ENCODE measurements around the gene ASPN. TPM values are rescaled to one million over a fixed set of nuclear protein-coding genes. Genes with fewer than 3 reads are reported as not detected.

The ASPN gene
- 4.0 TPM for total RNA-seq
- long read RNA-seq, partial matches to known transcripts: 0 of 4 reads
- long read RNA-seq, other reads (novel, unspliced or antisense): 1 of 4 reads

GRCh38 chr9:92482329-92482728 is at the start of gene ASPN:
TSS of gene ASPN (minus strand) at chr9:92482506.
- no peak for DNase-seq (ENCODE audit: low spot score)

- DNase-seq (ENCODE audit: low spot score): no peak
Observed at GRCh38 chr9:92530893-92531292, 48.6 kb upstream of the ASPN start.

- DNase-seq (ENCODE audit: low spot score): no peak
Observed at GRCh38 chr9:92529124-92529523, 46.8 kb upstream of the ASPN start.

DNA sequence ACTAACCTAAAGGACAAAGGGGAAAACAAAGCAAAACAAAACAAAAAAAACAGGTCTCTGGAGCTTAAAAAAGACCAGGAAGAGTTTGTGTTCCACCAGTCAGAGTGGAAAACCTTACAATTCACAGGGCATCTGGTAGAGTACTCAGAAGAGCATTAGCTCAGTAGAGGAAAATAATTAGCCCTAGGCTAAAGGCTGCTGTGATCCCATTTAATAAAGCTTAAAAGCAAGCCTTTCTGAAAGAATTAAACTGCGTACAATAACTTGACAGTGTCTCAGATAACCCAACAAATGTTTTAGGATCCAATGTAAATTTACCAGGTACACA is 46.2 kb upstream of the ASPN start:
- DNase-seq (ENCODE audit: low spot score): no peak

DNA sequence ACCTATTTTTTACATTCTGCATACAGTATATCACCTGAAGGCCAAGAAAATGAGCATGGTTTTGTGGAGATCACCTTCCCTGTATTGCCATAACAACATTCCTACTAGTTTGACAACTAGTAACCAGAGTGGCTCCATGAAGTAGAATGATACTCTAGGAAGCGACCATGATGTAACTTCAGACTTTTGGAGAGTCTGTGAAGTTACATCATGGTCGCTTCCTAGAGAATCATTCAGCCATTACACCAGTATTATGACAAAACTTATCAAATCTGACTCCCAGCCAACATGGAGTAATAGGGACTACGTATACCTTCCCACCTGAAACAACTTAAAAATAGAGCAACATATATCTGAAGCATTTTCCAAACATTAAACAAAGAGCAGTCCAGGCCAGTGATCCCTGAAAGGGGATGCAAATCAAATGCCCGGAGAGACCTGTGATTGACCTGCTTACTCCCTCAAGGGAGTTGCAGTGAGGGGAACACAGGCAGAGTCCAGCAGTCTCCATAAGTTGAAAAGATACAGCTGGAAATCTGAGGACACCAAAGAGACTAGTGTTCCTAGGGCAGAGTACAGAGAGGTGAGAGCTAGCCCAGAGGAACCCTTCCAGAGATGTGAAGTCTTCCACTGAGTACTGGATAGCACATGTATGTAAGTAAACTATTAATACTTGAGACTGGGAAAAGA is 45.7 kb upstream of the ASPN start:
- no peak for DNase-seq (ENCODE audit: low spot score)

- no peak for DNase-seq (ENCODE audit: low spot score)
Observed at GRCh38 chr9:92527291-92527828, 45.1 kb upstream of the ASPN start.

GRCh38 chr9:92525306-92525705 is 43.0 kb upstream of the ASPN start:
- no peak for DNase-seq (ENCODE audit: low spot score)

- DNase-seq (ENCODE audit: low spot score): no peak
Observed at GRCh38 chr9:92524881-92525280, 42.6 kb upstream of the ASPN start.

DNA sequence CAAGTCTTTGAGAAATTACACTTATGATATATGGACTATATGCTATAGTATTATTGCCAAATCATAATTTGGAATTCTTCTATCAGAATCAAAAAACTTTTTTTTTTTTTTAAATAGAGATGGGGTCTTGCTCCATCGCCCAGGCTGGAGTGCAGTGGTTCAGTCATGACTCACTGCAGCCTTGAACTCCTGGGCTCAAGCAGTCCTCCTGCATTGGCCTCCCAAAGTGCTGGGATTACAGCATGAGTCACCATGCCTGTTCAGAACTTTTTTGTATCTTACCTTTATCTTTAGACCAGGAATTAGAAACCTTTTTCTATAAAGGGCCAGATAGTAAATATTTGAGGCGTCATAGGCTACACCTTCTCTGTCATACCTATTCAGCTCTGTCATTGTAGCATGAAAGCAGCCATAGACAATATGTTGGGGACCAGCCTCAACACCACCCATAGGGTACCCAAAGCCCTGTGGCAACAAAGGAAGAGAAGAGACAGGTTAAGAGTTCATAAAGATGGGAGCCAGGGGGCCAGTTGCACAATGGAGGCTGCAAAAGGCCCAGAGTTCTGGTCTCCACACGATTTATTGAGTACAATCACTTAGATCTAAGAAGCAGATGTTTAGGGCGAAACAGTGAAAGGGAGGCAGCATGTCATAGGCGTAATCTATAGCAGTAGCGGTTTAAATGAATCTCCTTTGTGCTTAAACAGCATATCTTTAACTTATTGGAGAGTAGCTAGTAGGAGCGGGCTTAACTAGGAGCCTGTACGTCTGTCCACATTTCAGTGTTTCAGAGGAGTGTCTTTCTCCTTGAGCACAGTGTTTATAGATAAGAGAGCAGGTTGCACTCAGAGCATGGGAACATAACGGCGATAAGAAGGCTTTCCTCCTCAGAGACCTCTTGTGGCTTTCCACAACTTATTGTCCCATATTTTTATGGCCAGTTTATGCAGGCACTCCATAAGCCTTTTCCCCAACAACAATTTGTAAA is 41.0 kb upstream of the ASPN start:
- no peak for DNase-seq (ENCODE audit: low spot score)

GRCh38 chr9:92520837-92521236 is 38.5 kb upstream of the ASPN start:
- no peak for DNase-seq (ENCODE audit: low spot score)

- no peak for DNase-seq (ENCODE audit: low spot score)
Observed at GRCh38 chr9:92518199-92518598, 35.9 kb upstream of the ASPN start.

- DNase-seq (ENCODE audit: low spot score): no peak
Observed at GRCh38 chr9:92517046-92517445, 34.7 kb upstream of the ASPN start.

DNA sequence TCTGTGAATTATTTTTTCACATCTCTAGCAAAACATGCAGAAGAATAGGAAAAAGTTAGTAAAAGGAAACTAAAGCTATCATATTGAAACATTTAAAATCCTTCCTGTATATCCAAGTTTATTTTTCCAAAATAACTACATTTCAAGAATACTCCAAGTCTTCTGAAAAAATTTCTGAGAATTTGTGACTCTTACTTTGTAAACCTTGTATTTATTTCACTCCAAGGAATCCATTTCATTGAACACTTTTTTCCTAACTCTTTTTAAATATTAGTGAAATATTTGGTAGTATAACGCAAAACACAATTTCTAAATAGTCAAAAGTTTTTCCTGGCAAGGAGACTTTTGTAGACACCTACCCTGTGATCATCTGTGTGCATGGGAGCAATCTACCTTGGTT is 34.2 kb upstream of the ASPN start:
- no peak for DNase-seq (ENCODE audit: low spot score)

- no peak for DNase-seq (ENCODE audit: low spot score)
Observed at GRCh38 chr9:92514635-92515034, 32.3 kb upstream of the ASPN start.

DNA sequence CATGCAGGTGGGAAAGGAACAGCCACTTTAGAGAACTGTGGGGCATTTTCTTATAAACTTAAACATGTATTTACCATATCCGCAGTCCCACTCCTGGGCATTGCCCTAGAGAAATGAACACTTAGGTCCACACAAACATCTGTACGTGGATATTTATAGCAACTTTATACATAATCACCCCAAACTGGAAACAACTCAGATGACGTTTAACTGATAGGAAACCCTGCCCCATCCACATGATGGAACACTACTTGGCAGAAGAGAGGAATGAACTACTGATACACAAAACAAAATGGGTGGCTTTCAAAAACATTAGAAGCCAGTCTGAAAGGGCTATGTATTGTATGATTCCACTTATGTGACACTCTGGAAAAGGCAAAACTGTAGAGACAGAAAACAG is 31.0 kb upstream of the ASPN start:
- DNase-seq (ENCODE audit: low spot score): no peak

GRCh38 chr9:92512622-92513021 is 30.3 kb upstream of the ASPN start:
- no peak for DNase-seq (ENCODE audit: low spot score)

GRCh38 chr9:92510747-92511146 is 28.4 kb upstream of the ASPN start:
- no peak for DNase-seq (ENCODE audit: low spot score)

DNA sequence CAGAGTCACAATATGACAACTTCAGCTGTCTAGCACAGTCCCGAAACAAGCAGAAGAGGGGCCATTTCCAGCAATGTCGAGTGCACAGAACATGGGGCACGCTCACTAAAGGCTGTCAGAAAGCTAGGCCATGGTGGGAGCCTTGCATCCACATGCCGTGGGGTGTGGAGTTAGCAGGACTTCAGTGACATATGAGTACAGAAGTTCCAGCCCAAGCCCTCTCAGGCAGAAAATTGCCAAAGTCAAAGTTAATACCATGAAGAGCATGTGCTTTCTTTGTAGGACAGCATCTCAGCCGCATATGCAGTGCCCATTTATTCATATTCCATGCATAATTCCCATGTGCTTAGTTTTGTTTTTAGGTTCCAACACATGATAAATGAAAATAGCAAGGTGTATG is 26.7 kb upstream of the ASPN start:
- no peak for DNase-seq (ENCODE audit: low spot score)

- DNase-seq (ENCODE audit: low spot score): no peak
Observed at GRCh38 chr9:92508018-92508820, 25.9 kb upstream of the ASPN start.

- DNase-seq (ENCODE audit: low spot score): no peak
Observed at GRCh38 chr9:92507496-92507895, 25.2 kb upstream of the ASPN start.

DNA sequence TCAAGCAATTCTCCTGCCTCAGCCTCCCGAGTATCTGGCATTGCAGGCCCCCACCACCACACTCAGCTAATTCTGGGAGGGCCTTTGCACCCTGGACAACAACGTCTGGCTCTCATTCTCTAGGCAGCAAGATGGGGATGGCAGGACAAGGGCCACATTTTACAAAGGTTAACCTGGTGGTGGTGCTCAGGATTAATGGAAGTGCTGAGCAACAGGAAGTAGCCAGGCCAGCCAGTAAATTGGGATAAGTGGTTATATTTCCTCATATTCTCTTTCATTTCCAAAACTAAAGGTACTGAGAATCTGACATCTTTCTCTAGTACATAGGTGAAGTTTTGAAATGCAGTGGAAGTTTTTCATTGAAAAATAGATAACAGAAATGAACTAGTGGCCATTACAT is 24.7 kb upstream of the ASPN start:
- DNase-seq (ENCODE audit: low spot score): no peak
